Fibroblast of lung (primary cell): ENCODE measurements around the gene AHCYL2. TPM values are rescaled to one million over a fixed set of nuclear protein-coding genes. Genes with fewer than 3 reads are reported as not detected.

Experiments used
- DNase-seq, 2 donors: peaks; one replicate each; pipeline versions ENCODE4 v3.0.0 to v3.0.0-alpha.2; 2010; ENCODE audit warnings: low read depth in 2 of 2
- H2AFZ ChIP-seq: 2 replicates; pipeline ENCODE4 v1.5.1; 2012; ENCODE audit warnings: low read length, control low read depth, inconsistent platforms
- H3K27ac ChIP-seq: 2 replicates; pipeline ENCODE4 v1.5.1; 2011; ENCODE audit warnings: low read length, control low read depth; ENCODE audit not compliant: insufficient read depth
- H3K27me3 ChIP-seq: 2 replicates; pipeline ENCODE4 v1.5.1; 2011; ENCODE audit warnings: mild to moderate bottlenecking, low read length; ENCODE audit not compliant: control insufficient read depth, insufficient read depth
- H3K36me3 ChIP-seq: 2 replicates; pipeline ENCODE4 v1.5.1; 2011; ENCODE audit warnings: low read length; ENCODE audit not compliant: control insufficient read depth, insufficient read depth
- H3K4me1 ChIP-seq: 2 replicates; pipeline ENCODE4 v1.5.1; 2011; ENCODE audit warnings: low read length; ENCODE audit not compliant: control insufficient read depth, insufficient read depth; ENCODE audit errors: extremely low read depth
- H3K4me2 ChIP-seq: 2 replicates; pipeline ENCODE4 v1.5.1; 2011; ENCODE audit warnings: low read length, control low read depth; ENCODE audit not compliant: insufficient read depth; ENCODE audit errors: extremely low read depth
- H3K4me3 ChIP-seq, 4 experiments: fragments of 200-600 bp in 1 of 4; sonication (generic) in 1 of 4; replicated peaks in 1 of 4; 2 replicates each; pipeline ENCODE4 v1.5.1; 2011 to 2016; ENCODE audit warnings: low read length in 4 of 4, low read depth in 3 of 4, mild to moderate bottlenecking in 3 of 4, control low read depth in 2 of 4, inconsistent platforms in 1 of 4, mixed read lengths in 1 of 4; ENCODE audit not compliant: insufficient read depth in 1 of 4; ENCODE audit errors: control extremely low read depth in 1 of 4
- H3K79me2 ChIP-seq: 2 replicates; pipeline ENCODE4 v1.5.1; 2012; ENCODE audit warnings: mild to moderate bottlenecking, low read length, inconsistent platforms; ENCODE audit not compliant: control insufficient read depth, insufficient read depth
- H3K9ac ChIP-seq: 2 replicates; pipeline ENCODE4 v1.5.1; 2011; ENCODE audit warnings: mild to moderate bottlenecking, low read length, control low read depth; ENCODE audit not compliant: insufficient read depth
- H3K9me3 ChIP-seq: 2 replicates; pipeline ENCODE4 v1.5.1; 2012; ENCODE audit warnings: low read depth, low read length; ENCODE audit not compliant: control insufficient read depth, insufficient read depth
- H4K20me1 ChIP-seq: 2 replicates; pipeline ENCODE4 v1.5.1; 2011; ENCODE audit warnings: low read length; ENCODE audit not compliant: control insufficient read depth, insufficient read depth; ENCODE audit errors: extremely low read depth
- EZH2 ChIP-seq: IDR thresholded peaks from 2 replicates; pipeline ENCODE4 v1.5.1; 2012; ENCODE audit warnings: low read length, control low read depth, mild to moderate bottlenecking; ENCODE audit errors: missing control alignments
- polyA plus RNA-seq, 2 donors: library from polyadenylated mRNA; depleted of rRNA in 1 of 2; stranded (reverse) in 1 of 2; unstranded in 1 of 2; fragments of >200 nt; gene quantifications; 2 replicates each; pipeline ENCODE4 v1.2.1, GENCODE V29; 2011 to 2012; ENCODE audit warnings: missing spikeins in 1 of 2
- total RNA-seq: library from RNA; depleted of rRNA; stranded (reverse); fragments of >200 nt; gene quantifications from 2 replicates; pipeline ENCODE4 v1.2.1, GENCODE V29; 2014
- TF ChIP-seq, protein P1 (sequence below), 2 donors: IDR thresholded peaks in 1 of 2; conservative IDR thresholded peaks in 1 of 2; 1 replicate in 1 of 2; 2 replicates in 1 of 2; pipeline ENCODE4 v1.5.1; 2011 to 2012; ENCODE audit warnings: low read length in 2 of 2, control low read depth in 1 of 2, inconsistent platforms in 1 of 2, low read depth in 1 of 2, mild to moderate bottlenecking in 1 of 2

The AHCYL2 gene
- total and polyA plus RNA-seq, 2 donors (not counting 1 experiment from before 2014, with no cell fraction given), result 8.7 to 11.9 TPM

DNA sequence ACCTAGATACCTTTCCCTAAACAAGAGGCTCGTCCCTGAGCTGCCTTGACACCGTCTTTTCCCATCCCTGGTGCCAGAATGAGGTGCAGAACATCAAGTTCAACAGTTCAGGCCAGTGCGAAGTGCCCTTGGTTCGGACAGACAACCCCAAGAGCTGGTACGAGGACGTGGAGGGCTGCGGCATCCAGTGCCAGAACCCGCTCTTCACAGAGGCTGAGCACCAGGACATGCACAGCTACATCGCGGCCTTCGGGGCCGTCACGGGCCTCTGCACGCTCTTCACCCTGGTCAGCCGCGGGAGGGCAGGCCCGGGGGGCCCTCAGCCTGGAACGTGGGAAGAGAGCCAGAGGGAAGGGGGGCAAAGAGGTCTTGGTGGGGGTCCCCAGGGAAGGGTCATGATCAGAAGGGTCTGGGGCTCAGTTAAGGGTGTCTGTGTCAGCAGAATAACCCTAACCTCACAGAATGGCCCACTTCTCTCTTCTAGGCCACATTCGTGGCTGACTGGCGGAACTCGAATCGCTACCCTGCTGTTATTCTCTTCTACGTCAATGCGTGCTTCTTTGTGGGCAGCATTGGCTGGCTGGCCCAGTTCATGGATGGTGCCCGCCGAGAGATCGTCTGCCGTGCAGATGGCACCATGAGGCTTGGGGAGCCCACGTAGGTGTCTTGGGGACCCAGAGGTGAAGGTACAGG, 19.6 kb upstream of the AHCYL2 start:
- no peaks in the 10 kb centered on the region for H3K79me2 ChIP-seq
- no peaks in the 10 kb centered on the region for H3K36me3 ChIP-seq
- DNase-seq, result no peak
- H3K9me3 ChIP-seq, result no peaks in the 10 kb centered on the region
- no peaks in the 10 kb centered on the region for H4K20me1 ChIP-seq
- H3K4me2 ChIP-seq, result no peak overlapping the region
- H2AFZ ChIP-seq, result no peak overlapping the region
- H3K27ac ChIP-seq, result no peak overlapping the region
- no peak overlapping the region for H3K9ac ChIP-seq
- TF ChIP-seq, protein P1, sequence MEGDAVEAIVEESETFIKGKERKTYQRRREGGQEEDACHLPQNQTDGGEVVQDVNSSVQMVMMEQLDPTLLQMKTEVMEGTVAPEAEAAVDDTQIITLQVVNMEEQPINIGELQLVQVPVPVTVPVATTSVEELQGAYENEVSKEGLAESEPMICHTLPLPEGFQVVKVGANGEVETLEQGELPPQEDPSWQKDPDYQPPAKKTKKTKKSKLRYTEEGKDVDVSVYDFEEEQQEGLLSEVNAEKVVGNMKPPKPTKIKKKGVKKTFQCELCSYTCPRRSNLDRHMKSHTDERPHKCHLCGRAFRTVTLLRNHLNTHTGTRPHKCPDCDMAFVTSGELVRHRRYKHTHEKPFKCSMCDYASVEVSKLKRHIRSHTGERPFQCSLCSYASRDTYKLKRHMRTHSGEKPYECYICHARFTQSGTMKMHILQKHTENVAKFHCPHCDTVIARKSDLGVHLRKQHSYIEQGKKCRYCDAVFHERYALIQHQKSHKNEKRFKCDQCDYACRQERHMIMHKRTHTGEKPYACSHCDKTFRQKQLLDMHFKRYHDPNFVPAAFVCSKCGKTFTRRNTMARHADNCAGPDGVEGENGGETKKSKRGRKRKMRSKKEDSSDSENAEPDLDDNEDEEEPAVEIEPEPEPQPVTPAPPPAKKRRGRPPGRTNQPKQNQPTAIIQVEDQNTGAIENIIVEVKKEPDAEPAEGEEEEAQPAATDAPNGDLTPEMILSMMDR (conservative IDR thresholded peaks at IDR 0.05 in 1 of 2, IDR thresholded peaks at IDR 0.05 in 1 of 2; ENCODE audit: low read depth in 1 of 2, low read length in 2 of 2), result no peak
- no peak overlapping the region for H3K4me3 ChIP-seq
- no peaks in the 10 kb centered on the region for H3K27me3 ChIP-seq
- no peaks in the 10 kb centered on the region for H3K4me1 ChIP-seq

DNA sequence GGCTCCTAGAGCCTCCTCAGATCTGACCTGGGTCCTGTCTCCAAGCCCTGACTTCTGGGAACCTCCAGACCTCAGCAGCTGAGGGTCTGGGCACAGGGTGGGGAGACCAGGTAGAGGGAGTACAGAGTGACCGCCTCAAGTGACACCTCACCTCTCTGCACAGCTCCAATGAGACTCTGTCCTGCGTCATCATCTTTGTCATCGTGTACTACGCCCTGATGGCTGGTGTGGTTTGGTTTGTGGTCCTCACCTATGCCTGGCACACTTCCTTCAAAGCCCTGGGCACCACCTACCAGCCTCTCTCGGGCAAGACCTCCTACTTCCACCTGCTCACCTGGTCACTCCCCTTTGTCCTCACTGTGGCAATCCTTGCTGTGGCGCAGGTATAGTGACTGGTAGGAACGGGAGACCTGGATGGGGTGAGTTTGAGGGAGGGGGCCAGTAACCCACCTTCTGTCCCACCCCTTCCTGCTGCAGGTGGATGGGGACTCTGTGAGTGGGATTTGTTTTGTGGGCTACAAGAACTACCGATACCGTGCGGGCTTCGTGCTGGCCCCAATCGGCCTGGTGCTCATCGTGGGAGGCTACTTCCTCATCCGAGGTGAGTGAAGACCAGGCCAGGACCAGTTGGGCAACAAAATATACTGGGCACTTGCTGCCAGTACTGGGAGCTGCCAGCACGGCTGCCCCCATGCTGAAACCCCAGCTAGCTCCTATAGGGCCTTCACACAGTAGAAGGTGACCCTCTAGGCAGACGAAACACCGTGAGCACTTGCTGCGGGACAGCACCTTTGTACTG, 18.6 kb upstream of the AHCYL2 start:
- no peaks in the 10 kb centered on the region for H4K20me1 ChIP-seq
- H3K4me1 ChIP-seq, result no peaks in the 10 kb centered on the region
- H2AFZ ChIP-seq, result no peak overlapping the region
- no peaks in the 10 kb centered on the region for H3K27me3 ChIP-seq
- no peak overlapping the region for H3K4me3 ChIP-seq
- no peaks in the 10 kb centered on the region for H3K79me2 ChIP-seq
- no peaks in the 10 kb centered on the region for H3K9me3 ChIP-seq
- DNase-seq, result no peak
- H3K4me2 ChIP-seq, result no peak overlapping the region
- H3K9ac ChIP-seq, result no peak overlapping the region
- no peak overlapping the region for H3K27ac ChIP-seq
- TF ChIP-seq, protein P1 (conservative IDR thresholded peaks at IDR 0.05 in 1 of 2, IDR thresholded peaks at IDR 0.05 in 1 of 2; ENCODE audit: low read depth in 1 of 2, low read length in 2 of 2), result no peak
- TF ChIP-seq EZH2, result no peak
- H3K36me3 ChIP-seq, result no peaks in the 10 kb centered on the region

DNA sequence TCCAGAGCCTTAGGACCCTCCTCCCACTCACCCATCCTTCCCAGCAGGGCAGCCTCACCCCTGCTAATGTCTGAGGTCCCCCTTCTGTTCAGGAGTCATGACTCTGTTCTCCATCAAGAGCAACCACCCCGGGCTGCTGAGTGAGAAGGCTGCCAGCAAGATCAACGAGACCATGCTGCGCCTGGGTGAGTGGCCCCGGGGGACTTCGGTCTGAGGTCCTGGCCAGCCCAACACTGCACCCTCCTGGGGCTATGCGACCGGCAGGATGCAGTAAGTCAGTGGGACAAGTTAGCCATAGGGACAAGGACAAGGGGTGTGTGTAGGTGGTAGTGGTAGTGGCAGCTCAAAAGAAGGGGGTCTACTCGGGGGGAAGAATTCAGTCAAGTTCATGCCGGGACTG, 16.2 kb upstream of the AHCYL2 start:
- Histone ChIP-seq H3K27ac (no peak overlapping the region), H3K36me3 (no peaks in the 10 kb centered on the region)
- TF ChIP-seq, protein P1 (conservative IDR thresholded peaks at IDR 0.05 in 1 of 2, IDR thresholded peaks at IDR 0.05 in 1 of 2; ENCODE audit: low read depth in 1 of 2, low read length in 2 of 2), result no peak
- no peak for TF ChIP-seq EZH2

More for the DNA sequence above, 16.2 kb upstream of the AHCYL2 start:
- Histone ChIP-seq H3K4me1 (no peaks in the 10 kb centered on the region), H3K79me2 (no peaks in the 10 kb centered on the region), H3K9me3 (no peaks in the 10 kb centered on the region), H4K20me1 (no peaks in the 10 kb centered on the region), H3K4me2 (no peak overlapping the region), H3K27me3 (no peaks in the 10 kb centered on the region), H2AFZ (no peak overlapping the region), H3K9ac (no peak overlapping the region), H3K4me3 (no peak overlapping the region)
- DNase-seq, result no peak
